CD4-positive, alpha-beta T cell treated with Interleukin-21 for 1 hour (primary cell): ENCODE data around the gene YRDC.

Experiments used
- DNase-seq: peaks from one replicate; pipeline ENCODE4 v3.0.0-alpha.2; 2020

Gene YRDC

GRCh38 chr1:37764888-37765441 is 43.0 kb downstream of the YRDC start, which contains the start of gene EPHA10:
Gene EPHA10 (minus strand): TSS chr1:37765120. CDS start chr1:37765066, 54 bp downstream.
- DNase-seq = no peak

GRCh38 chr1:37764414-37764825 is 43.6 kb downstream of the YRDC start:
- peak; percentile 18 for DNase-seq

- DNase-seq = no peak
These were observed 44.1 kb downstream of the YRDC start for GRCh38 chr1:37763791-37764413.

GRCh38 chr1:37762516-37762915 is 45.5 kb downstream of the YRDC start:
- no peak for DNase-seq

DNA sequence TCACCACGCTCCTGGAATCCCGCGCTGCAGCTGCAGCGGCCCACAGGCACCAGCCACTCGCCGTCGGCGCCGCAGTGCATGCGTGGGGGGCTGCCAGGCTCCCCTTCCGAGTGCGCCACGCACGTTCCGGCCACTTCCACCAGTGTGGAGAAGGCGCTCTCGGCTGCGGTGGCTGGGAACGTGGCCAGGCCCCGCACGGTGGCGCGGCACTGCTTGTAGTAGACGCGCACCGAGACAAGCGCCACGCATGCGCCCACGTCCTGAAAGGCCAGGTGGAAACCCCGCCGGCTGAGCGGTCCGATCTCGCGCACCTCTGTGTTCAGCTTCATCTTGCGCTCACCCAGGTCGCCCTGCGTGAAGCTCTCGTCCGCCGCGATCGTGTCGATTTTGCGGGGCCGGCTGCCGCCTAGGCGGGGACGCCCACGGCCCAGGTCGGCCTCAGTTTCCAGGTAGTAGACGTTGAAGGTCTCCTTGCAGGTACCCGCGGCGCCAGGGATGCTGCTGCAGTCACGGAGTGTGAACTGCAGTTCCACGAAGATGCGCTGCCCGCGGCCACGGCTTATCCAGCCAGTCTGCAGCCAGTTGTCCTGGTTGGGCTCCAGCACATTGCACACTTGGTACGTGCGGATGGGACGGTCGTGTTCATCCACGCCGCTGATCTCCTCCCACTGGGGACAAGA is 46.5 kb downstream of the YRDC start:
- no peak for DNase-seq

DNA sequence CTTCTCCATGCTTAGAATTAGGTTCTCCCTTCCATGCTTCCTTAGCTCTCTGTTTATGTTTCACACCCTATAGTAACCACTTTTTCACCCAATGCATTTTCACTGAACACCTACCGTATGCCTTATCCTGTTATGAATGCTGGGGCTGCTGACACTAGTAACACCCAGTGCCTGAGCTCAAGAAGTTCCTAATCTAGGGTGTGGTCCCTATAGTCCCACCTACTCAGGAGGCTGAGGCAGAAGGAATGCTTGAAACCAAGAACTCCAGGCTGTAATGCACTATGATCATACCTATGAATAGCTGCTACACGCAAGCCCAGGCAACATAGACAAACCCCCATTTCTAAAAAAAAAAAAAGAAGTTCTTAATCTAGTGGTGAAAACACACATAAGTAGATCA is 48.6 kb downstream of the YRDC start:
- DNase-seq = no peak

GRCh38 chr1:37755951-37756560 is 52.0 kb downstream of the YRDC start:
- DNase-seq = no peak

DNA sequence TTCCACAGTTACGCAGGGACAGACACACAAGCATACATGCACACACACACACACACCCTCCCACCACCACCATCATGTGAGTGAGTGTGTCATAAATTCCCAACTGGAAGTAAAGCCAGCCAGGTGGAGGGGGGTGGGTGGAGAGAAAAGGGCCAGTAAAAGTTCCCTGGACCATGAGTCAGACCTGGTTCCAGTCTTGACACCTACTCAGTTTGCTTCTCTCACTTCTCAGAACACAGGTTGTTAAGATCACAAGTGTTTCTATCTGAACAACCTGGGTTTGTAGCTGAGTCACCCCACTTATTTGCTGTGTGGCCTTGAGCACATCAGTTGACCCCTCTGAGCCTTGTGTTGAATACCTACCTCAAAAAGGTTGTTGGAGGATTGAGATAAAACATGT is 52.7 kb downstream of the YRDC start:
- no peak for DNase-seq

- no peak for DNase-seq
These were observed 54.3 kb downstream of the YRDC start for GRCh38 chr1:37753473-37754321.
